Vagina (tissue), 2 donors: ENCODE measurements around the gene ST8SIA6. TPM values are rescaled to one million over a fixed set of nuclear protein-coding genes. Genes with fewer than 3 reads are reported as not detected.

ENCODE experiments used
- DNase-seq, 2 donors: peaks; one replicate each; pipeline ENCODE4 v3.0.0-alpha.2; 2017; ENCODE audit errors: extremely low spot score in 2 of 2
- H3K27ac ChIP-seq: fragments of 200-600 bp; sonication (generic); one replicate; pipeline ENCODE4 v1.5.1; 2019
- H3K27me3 ChIP-seq: fragments of 200-600 bp; sonication (generic); one replicate; pipeline ENCODE4 v1.5.1; 2019
- H3K36me3 ChIP-seq, 2 donors: fragments of 200-600 bp; sonication (generic); one replicate each; pipeline ENCODE4 v1.5.1; 2017 to 2019
- H3K4me1 ChIP-seq: fragments of 200-600 bp; sonication (generic); one replicate; pipeline ENCODE4 v1.5.1; 2019
- H3K4me3 ChIP-seq, 2 donors: fragments of 200-600 bp; sonication (generic); 1 replicate in 1 of 2; 2 replicates in 1 of 2; pipeline ENCODE4 v1.5.1; 2016 to 2019
- H3K9me3 ChIP-seq: fragments of 200-600 bp; sonication (generic); one replicate; pipeline ENCODE4 v1.5.1; 2019
- CTCF ChIP-seq, 3 experiments: fragments of 450-650 bp in 2 of 3; fragments of 200-600 bp in 1 of 3; sonication (generic) in 1 of 3; IDR thresholded peaks; one replicate each; pipeline ENCODE4 v1.5.1; 2017 to 2019; ENCODE audit warnings: antibody characterized with exemption in 3 of 3, mild to moderate bottlenecking in 2 of 3, moderate library complexity in 2 of 3
- POLR2A ChIP-seq, 2 donors: fragments of 450-650 bp; IDR thresholded peaks; one replicate each; pipeline ENCODE4 v1.6.1; 2017; ENCODE audit warnings: antibody characterized with exemption in 2 of 2, mild to moderate bottlenecking in 2 of 2, moderate library complexity in 2 of 2
- POLR2AphosphoS5 ChIP-seq, 2 donors: sonication (generic); formaldehyde crosslinking; IDR thresholded peaks; one replicate each; pipeline ENCODE4 v1.9.0; 2017; ENCODE audit warnings: antibody characterized with exemption in 2 of 2, mild to moderate bottlenecking in 2 of 2, low read depth in 1 of 2; ENCODE audit not compliant: insufficient read depth in 1 of 2
- intact Hi-C: fragments of 100-400 bp; cut with DNase I; formaldehyde crosslinking; loops from one replicate; pipeline ENCODE4 v1.15.1; 2023
- total RNA-seq: library from RNA; depleted of rRNA; stranded (reverse); fragments of >200 nt; gene quantifications from one replicate; pipeline ENCODE4 v1.2.3, GENCODE V29; 2016

Gene ST8SIA6
- total RNA-seq, 1 donor from 2014 or later: 1.2 TPM

GRCh38 chr10:17358461-17358860 lies 95.9 kb downstream of the ST8SIA6 start:
- H3K36me3 ChIP-seq: no peaks in the 10 kb centered on the region
- no peaks in the 10 kb centered on the region for H3K27me3 ChIP-seq
- no peak for TF ChIP-seq CTCF (IDR thresholded peaks at IDR 0.05)
- no peak for TF ChIP-seq POLR2A (IDR thresholded peaks at IDR 0.05)
- no peak for TF ChIP-seq POLR2AphosphoS5 (IDR thresholded peaks at IDR 0.05; ENCODE audit: insufficient read depth in 1 of 2, low read depth in 1 of 2)
- no peaks in the 10 kb centered on the region for H3K9me3 ChIP-seq
- H3K4me3 ChIP-seq: no peak overlapping the region
- no peak for DNase-seq
- intact Hi-C loops: no loop called here
- no peak overlapping the region for H3K27ac ChIP-seq
- no peaks in the 10 kb centered on the region for H3K4me1 ChIP-seq

- no peak overlapping the region for H3K4me3 ChIP-seq
- intact Hi-C loops: no loop called here
- no peaks in the 10 kb centered on the region for H3K36me3 ChIP-seq
- no peaks in the 10 kb centered on the region for H3K4me1 ChIP-seq
- H3K9me3 ChIP-seq: no peaks in the 10 kb centered on the region
- TF ChIP-seq POLR2A (IDR thresholded peaks at IDR 0.05): no peak
- no peak for TF ChIP-seq POLR2AphosphoS5 (IDR thresholded peaks at IDR 0.05; ENCODE audit: insufficient read depth in 1 of 2, low read depth in 1 of 2)
- no peak for TF ChIP-seq CTCF (IDR thresholded peaks at IDR 0.05)
- no peaks in the 10 kb centered on the region for H3K27me3 ChIP-seq
- no peak for DNase-seq
- H3K27ac ChIP-seq: no peak overlapping the region
These were observed 96.6 kb downstream of the ST8SIA6 start for GRCh38 chr10:17357781-17358180.

GRCh38 chr10:17356820-17357219 lies 97.6 kb downstream of the ST8SIA6 start:
- DNase-seq: no peak
- Histone ChIP-seq H3K27me3 (no peaks in the 10 kb centered on the region), H3K36me3 (no peaks in the 10 kb centered on the region), H3K4me3 (no peak overlapping the region), H3K4me1 (no peaks in the 10 kb centered on the region), H3K9me3 (no peaks in the 10 kb centered on the region), H3K27ac (no peak overlapping the region)
- intact Hi-C loops: no loop called here
- TF ChIP-seq POLR2AphosphoS5 (IDR thresholded peaks at IDR 0.05; ENCODE audit: insufficient read depth in 1 of 2, low read depth in 1 of 2): no peak
- TF ChIP-seq POLR2A (IDR thresholded peaks at IDR 0.05): no peak
- TF ChIP-seq CTCF (IDR thresholded peaks at IDR 0.05): no peak

- TF ChIP-seq POLR2A (IDR thresholded peaks at IDR 0.05) (no peak), POLR2AphosphoS5 (IDR thresholded peaks at IDR 0.05; ENCODE audit: insufficient read depth in 1 of 2, low read depth in 1 of 2) (no peak), CTCF (IDR thresholded peaks at IDR 0.05) (no peak)
- intact Hi-C loops: no loop called here
- no peak for DNase-seq
- Histone ChIP-seq H3K9me3 (no peaks in the 10 kb centered on the region), H3K4me1 (peaks cover 1% of the 10 kb centered on the region), H3K27ac (no peak overlapping the region), H3K27me3 (no peaks in the 10 kb centered on the region), H3K4me3 (no peak overlapping the region), H3K36me3 (no peaks in the 10 kb centered on the region)
These were observed 99.6 kb downstream of the ST8SIA6 start for GRCh38 chr10:17354781-17355180.

GRCh38 chr10:17353568-17354300 lies 100.7 kb downstream of the ST8SIA6 start:
- Histone ChIP-seq H3K27ac (no peak overlapping the region), H3K4me1 (peaks cover 11% of the 10 kb centered on the region), H3K9me3 (no peaks in the 10 kb centered on the region), H3K4me3 (no peak overlapping the region), H3K27me3 (no peaks in the 10 kb centered on the region), H3K36me3 (no peaks in the 10 kb centered on the region)
- intact Hi-C loops: no loop called here
- no peak for DNase-seq
- TF ChIP-seq POLR2A (IDR thresholded peaks at IDR 0.05): no peak
